OCI-LY1 (cell line): Measurements from ENCODE around the gene PTPMT1.

Source experiments
- H2AFZ ChIP-seq: fragments of 200-600 bp; sonication (generic), shearing (Covaris generic); 2 replicates; pipeline ENCODE4 v1.6.0; 2014; ENCODE audit warnings: antibody characterized with exemption, mild to moderate bottlenecking, low read length
- H3F3A ChIP-seq: fragments of 200-600 bp; sonication (generic), shearing (Covaris generic); 2 replicates; pipeline ENCODE4 v1.6.0; 2014; ENCODE audit warnings: mild to moderate bottlenecking, antibody characterized with exemption, low read length, moderate library complexity; ENCODE audit not compliant: insufficient read depth
- H3K27ac ChIP-seq: fragments of 200-600 bp; sonication (generic); 2 replicates; pipeline ENCODE4 v1.5.1; 2014; ENCODE audit warnings: low read length, mixed run types, mild to moderate bottlenecking, low read depth; ENCODE audit not compliant: poor library complexity, severe bottlenecking
- H3K27me3 ChIP-seq: fragments of 200-600 bp; sonication (generic); 2 replicates; pipeline ENCODE4 v1.6.0; 2014; ENCODE audit warnings: antibody characterized with exemption, mild to moderate bottlenecking, low read length, moderate library complexity; ENCODE audit not compliant: insufficient read depth
- H3K36me3 ChIP-seq: fragments of 200-600 bp; sonication (generic); 2 replicates; pipeline ENCODE4 v1.6.1; 2014; ENCODE audit warnings: mild to moderate bottlenecking, antibody characterized with exemption, low read length, moderate library complexity, mixed read lengths; ENCODE audit not compliant: insufficient read depth
- H3K4me1 ChIP-seq: fragments of 200-600 bp; sonication (generic); 2 replicates; pipeline ENCODE4 v1.5.1; 2014; ENCODE audit warnings: mild to moderate bottlenecking, low read length, moderate library complexity; ENCODE audit not compliant: insufficient read depth, severe bottlenecking
- H3K4me2 ChIP-seq: fragments of 200-600 bp; sonication (generic), shearing (Covaris generic); 2 replicates; pipeline ENCODE4 v1.6.1; 2014; ENCODE audit warnings: low read length
- H3K4me3 ChIP-seq: fragments of 200-600 bp; sonication (generic); 2 replicates; pipeline ENCODE4 v1.5.1; 2014; ENCODE audit warnings: low read length, low read depth, mild to moderate bottlenecking, mixed read lengths; ENCODE audit not compliant: poor library complexity, severe bottlenecking
- H3K79me2 ChIP-seq: fragments of 200-600 bp; shearing (Covaris generic); 2 replicates; pipeline ENCODE4 v1.6.1; 2016; ENCODE audit warnings: mixed run types, low read length, mixed read lengths; ENCODE audit not compliant: insufficient read depth
- H3K9ac ChIP-seq: fragments of 200-600 bp; sonication (generic), shearing (Covaris generic); 2 replicates; pipeline ENCODE4 v1.6.1; 2014; ENCODE audit warnings: mild to moderate bottlenecking, low read length, mixed read lengths
- H3K9me2 ChIP-seq: fragments of 200-600 bp; sonication (generic), shearing (Covaris generic); 2 replicates; pipeline ENCODE4 v1.6.1; 2014; ENCODE audit warnings: low read depth, mild to moderate bottlenecking, low read length, mixed read lengths
- H3K9me3 ChIP-seq: fragments of 200-600 bp; shearing (Covaris generic); 2 replicates; pipeline ENCODE4 v1.6.1; 2014; ENCODE audit warnings: low read length, mixed read lengths
- H4K20me1 ChIP-seq: fragments of 200-600 bp; sonication (generic), shearing (Covaris generic); 2 replicates; pipeline ENCODE4 v1.6.0; 2016; ENCODE audit warnings: mild to moderate bottlenecking, low read length; ENCODE audit not compliant: insufficient read depth
- CTCF ChIP-seq: fragments of 200-600 bp; sonication (generic), shearing (Covaris generic); IDR thresholded peaks from 2 replicates; pipeline ENCODE4 v1.5.1; 2017; ENCODE audit warnings: mild to moderate bottlenecking, antibody characterized with exemption, low read length, moderate library complexity, mixed read lengths
- EZH2 ChIP-seq: fragments of 200-600 bp; sonication (generic), shearing (Covaris generic); IDR thresholded peaks from 2 replicates; pipeline ENCODE4 v1.8.0; 2017; ENCODE audit warnings: borderline replicate concordance, mixed run types, mild to moderate bottlenecking, antibody characterized with exemption, low read length, moderate library complexity, mixed read lengths

The PTPMT1 gene

GRCh38 chr11:47551086-47551485 is 14.3 kb upstream of the PTPMT1 start:
- H3K36me3 ChIP-seq, result peaks cover 12% of the 10 kb centered on the region; the same call in 1 of the 2 replicates
- H3K27me3 ChIP-seq, result no peaks in the 10 kb centered on the region
- peak overlapping the region; percentile 97 for H3K4me3 ChIP-seq
- H3K27ac ChIP-seq, result peak overlapping the region; percentile 71
- no peaks in the 10 kb centered on the region for H4K20me1 ChIP-seq
- H2AFZ ChIP-seq, result no peak overlapping the region
- H3F3A ChIP-seq, result peaks cover 8% of the 10 kb centered on the region; the same call in 1 of the 2 replicates
- H3K4me2 ChIP-seq, result peak overlapping the region; percentile 77
- no peaks in the 10 kb centered on the region for H3K9me3 ChIP-seq
- peaks cover 37% of the 10 kb centered on the region for H3K4me1 ChIP-seq
- peaks cover 65% of the 10 kb centered on the region for H3K79me2 ChIP-seq
- peak; percentile 50; the same call in 1 of the 2 replicates for TF ChIP-seq CTCF
- no peak for TF ChIP-seq EZH2
- no peaks in the 10 kb centered on the region for H3K9me2 ChIP-seq
- H3K9ac ChIP-seq, result peak overlapping the region; percentile 96

- peaks cover 37% of the 10 kb centered on the region for H3K4me1 ChIP-seq
- H3F3A ChIP-seq, result peaks cover 8% of the 10 kb centered on the region; the same call in 1 of the 2 replicates
- peak overlapping the region; percentile 71 for H3K27ac ChIP-seq
- H3K9me3 ChIP-seq, result no peaks in the 10 kb centered on the region
- H4K20me1 ChIP-seq, result no peaks in the 10 kb centered on the region
- H3K9ac ChIP-seq, result peak overlapping the region; percentile 96
- no peaks in the 10 kb centered on the region for H3K27me3 ChIP-seq
- peak overlapping the region; percentile 97 for H3K4me3 ChIP-seq
- peaks cover 55% of the 10 kb centered on the region for H3K79me2 ChIP-seq
- H2AFZ ChIP-seq, result no peak overlapping the region
- H3K4me2 ChIP-seq, result peak overlapping the region; percentile 77
- peaks cover 12% of the 10 kb centered on the region; the same call in 1 of the 2 replicates for H3K36me3 ChIP-seq
- TF ChIP-seq EZH2 (no peak), CTCF (no peak)
- no peaks in the 10 kb centered on the region for H3K9me2 ChIP-seq
Observed at GRCh38 chr11:47552056-47552565, 13.3 kb upstream of the PTPMT1 start.

- Histone ChIP-seq H3K4me1 (peaks cover 37% of the 10 kb centered on the region), H2AFZ (peak within 1 kb of the TSS; percentile 66; the same call in 1 of the 2 replicates), H3K27me3 (no peaks in the 10 kb centered on the region), H4K20me1 (no peaks in the 10 kb centered on the region), H3K9me3 (no peaks in the 10 kb centered on the region), H3K79me2 (peaks cover 49% of the 10 kb centered on the region), H3F3A (peaks cover 8% of the 10 kb centered on the region; the same call in 1 of the 2 replicates), H3K9ac (peak within 1 kb of the TSS; percentile 96), H3K27ac (peak within 1 kb of the TSS; percentile 71), H3K36me3 (peaks cover 9% of the 10 kb centered on the region; the same call in 1 of the 2 replicates), H3K4me3 (peak within 1 kb of the TSS; percentile 97), H3K4me2 (peak within 1 kb of the TSS; percentile 92), H3K9me2 (no peaks in the 10 kb centered on the region)
- TF ChIP-seq CTCF (peak; percentile 73), EZH2 (no peak)
Observed at GRCh38 chr11:47552566-47553405, 12.6 kb upstream of the PTPMT1 start, which contains the start of gene CELF1. Gene CELF1, minus strand, starts transcription at chr11:47553132. Its CDS starts 53,609 bp downstream, at chr11:47499523.
